DND-41 (cell line): ENCODE measurements around the gene SYCP2.

Experiments used
- ATAC-seq: fragments of 200-7000 bp; cut with Tn5 transposase; 3 replicates; pipeline ENCODE4 v1.9.1; 2021; ENCODE audit warnings: low read depth; ENCODE audit not compliant: insufficient read depth
- DNase-seq: peaks from one replicate; pipeline ENCODE4 v3.0.0-alpha.2; 2020
- H2AFZ ChIP-seq: 2 replicates; pipeline ENCODE4 v1.6.0; 2012; ENCODE audit warnings: low read depth, low read length
- H3K27ac ChIP-seq: 2 replicates; pipeline ENCODE4 v1.5.1; 2012; ENCODE audit warnings: low read length, inconsistent platforms
- H3K27me3 ChIP-seq: fragments of 200-600 bp; sonication (generic); 2 replicates; pipeline ENCODE4 v1.6.0; 2012; ENCODE audit warnings: low read length, mild to moderate bottlenecking, inconsistent platforms; ENCODE audit not compliant: insufficient read depth, poor library complexity
- H3K36me3 ChIP-seq: 2 replicates; pipeline ENCODE4 v1.5.1; 2012; ENCODE audit warnings: low read length, inconsistent platforms; ENCODE audit not compliant: insufficient read depth
- H3K4me1 ChIP-seq: 2 replicates; pipeline ENCODE4 v1.5.1; 2012; ENCODE audit warnings: mild to moderate bottlenecking, low read length; ENCODE audit not compliant: insufficient read depth
- H3K4me2 ChIP-seq: 2 replicates; pipeline ENCODE4 v1.6.0; 2012; ENCODE audit warnings: mild to moderate bottlenecking, moderate library complexity, low read length, inconsistent platforms; ENCODE audit not compliant: insufficient read depth
- H3K4me3 ChIP-seq, 2 experiments: fragments of 200-600 bp in 1 of 2; shearing (Covaris generic) in 1 of 2; 2 replicates each; pipeline ENCODE4 v1.5.1; 2012 to 2016; ENCODE audit warnings: inconsistent platforms in 2 of 2, low read length in 2 of 2, mild to moderate bottlenecking in 2 of 2, low read depth in 1 of 2, moderate library complexity in 1 of 2
- H3K79me2 ChIP-seq: 2 replicates; pipeline ENCODE4 v1.6.0; 2012; ENCODE audit warnings: low read length, inconsistent platforms; ENCODE audit not compliant: insufficient read depth
- H3K9ac ChIP-seq: 2 replicates; pipeline ENCODE4 v1.6.0; 2012; ENCODE audit warnings: low read depth, mild to moderate bottlenecking, inconsistent platforms, low read length, moderate library complexity
- H3K9me3 ChIP-seq: 2 replicates; pipeline ENCODE4 v1.5.1; 2012; ENCODE audit warnings: low read length, moderate library complexity, mild to moderate bottlenecking, inconsistent platforms; ENCODE audit not compliant: insufficient read depth, severe bottlenecking
- H4K20me1 ChIP-seq: 2 replicates; pipeline ENCODE4 v1.6.0; 2012; ENCODE audit warnings: low read length; ENCODE audit not compliant: insufficient read depth
- EZH2 ChIP-seq: IDR thresholded peaks from 3 replicates; pipeline ENCODE4 v1.6.1; 2012; ENCODE audit warnings: borderline replicate concordance, low read depth, mild to moderate bottlenecking, moderate library complexity, low read length, inconsistent platforms; ENCODE audit not compliant: severe bottlenecking
- TF ChIP-seq, protein P1 (sequence below): IDR thresholded peaks from 2 replicates; pipeline ENCODE4 v1.5.1; 2012; ENCODE audit warnings: borderline replicate concordance, low read length, moderate library complexity, mild to moderate bottlenecking; ENCODE audit not compliant: poor library complexity, severe bottlenecking; ENCODE audit errors: extremely low read depth

Gene SYCP2

DNA sequence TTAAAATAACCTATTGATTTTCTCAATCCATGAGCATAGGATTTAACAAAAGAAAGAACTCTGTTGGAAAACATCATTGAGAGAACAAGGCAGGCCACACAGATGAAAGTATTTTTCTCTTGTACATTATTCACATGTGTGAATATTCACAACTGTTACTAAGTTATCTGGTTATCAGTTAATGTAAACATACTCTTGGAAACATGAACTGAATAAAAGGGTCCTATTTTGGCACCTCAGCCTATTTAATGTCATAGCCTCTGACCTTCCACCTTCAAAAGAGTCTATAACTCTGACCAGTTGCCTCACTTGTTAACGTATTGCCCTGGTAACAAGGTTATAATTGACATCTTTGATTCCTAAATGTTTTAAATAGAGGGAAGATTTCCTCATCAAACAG, 8.1 kb downstream of the SYCP2 start:
- Histone ChIP-seq H3K4me1 (no peaks in the 10 kb centered on the region), H3K9ac (no peak overlapping the region), H3K9me3 (no peaks in the 10 kb centered on the region), H3K4me3 (no peak overlapping the region), H3K27me3 (peaks cover 44% of the 10 kb centered on the region), H3K27ac (no peak overlapping the region), H4K20me1 (no peaks in the 10 kb centered on the region), H3K36me3 (no peaks in the 10 kb centered on the region), H3K4me2 (no peak overlapping the region), H3K79me2 (no peaks in the 10 kb centered on the region), H2AFZ (no peak overlapping the region)
- TF ChIP-seq EZH2, result no peak
- TF ChIP-seq, protein P1, sequence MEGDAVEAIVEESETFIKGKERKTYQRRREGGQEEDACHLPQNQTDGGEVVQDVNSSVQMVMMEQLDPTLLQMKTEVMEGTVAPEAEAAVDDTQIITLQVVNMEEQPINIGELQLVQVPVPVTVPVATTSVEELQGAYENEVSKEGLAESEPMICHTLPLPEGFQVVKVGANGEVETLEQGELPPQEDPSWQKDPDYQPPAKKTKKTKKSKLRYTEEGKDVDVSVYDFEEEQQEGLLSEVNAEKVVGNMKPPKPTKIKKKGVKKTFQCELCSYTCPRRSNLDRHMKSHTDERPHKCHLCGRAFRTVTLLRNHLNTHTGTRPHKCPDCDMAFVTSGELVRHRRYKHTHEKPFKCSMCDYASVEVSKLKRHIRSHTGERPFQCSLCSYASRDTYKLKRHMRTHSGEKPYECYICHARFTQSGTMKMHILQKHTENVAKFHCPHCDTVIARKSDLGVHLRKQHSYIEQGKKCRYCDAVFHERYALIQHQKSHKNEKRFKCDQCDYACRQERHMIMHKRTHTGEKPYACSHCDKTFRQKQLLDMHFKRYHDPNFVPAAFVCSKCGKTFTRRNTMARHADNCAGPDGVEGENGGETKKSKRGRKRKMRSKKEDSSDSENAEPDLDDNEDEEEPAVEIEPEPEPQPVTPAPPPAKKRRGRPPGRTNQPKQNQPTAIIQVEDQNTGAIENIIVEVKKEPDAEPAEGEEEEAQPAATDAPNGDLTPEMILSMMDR, result no peak
- DNase-seq, result no peak
- ATAC-seq, result no peak

DNA sequence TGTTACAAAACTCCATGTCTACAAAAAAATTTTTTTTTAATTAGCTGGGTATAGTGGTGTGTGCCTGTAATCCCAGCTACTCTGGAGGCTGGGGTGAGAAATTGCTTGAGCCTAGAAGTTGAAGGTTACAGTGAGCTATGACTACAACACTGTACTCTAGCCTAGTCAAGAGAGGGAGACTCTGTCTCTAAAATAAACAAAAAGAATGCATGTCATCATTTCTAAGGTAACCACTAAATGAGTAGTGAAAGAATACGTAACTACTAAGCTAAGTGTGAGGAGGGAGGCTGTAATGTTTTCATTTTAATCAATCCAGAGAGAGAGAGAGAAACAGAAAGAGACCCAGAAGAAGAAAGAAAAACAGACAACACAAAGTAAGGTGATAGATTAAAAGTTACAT, 9.9 kb downstream of the SYCP2 start:
- Histone ChIP-seq H3K4me3 (no peak overlapping the region), H3K27ac (no peak overlapping the region), H3K9ac (no peak overlapping the region), H4K20me1 (no peaks in the 10 kb centered on the region), H3K36me3 (no peaks in the 10 kb centered on the region), H3K9me3 (no peaks in the 10 kb centered on the region), H3K27me3 (peaks cover 42% of the 10 kb centered on the region), H2AFZ (no peak overlapping the region), H3K4me2 (no peak overlapping the region), H3K4me1 (no peaks in the 10 kb centered on the region), H3K79me2 (no peaks in the 10 kb centered on the region)
- TF ChIP-seq, protein P1, result no peak
- no peak for TF ChIP-seq EZH2
- DNase-seq (no peak), ATAC-seq (no peak)

DNA sequence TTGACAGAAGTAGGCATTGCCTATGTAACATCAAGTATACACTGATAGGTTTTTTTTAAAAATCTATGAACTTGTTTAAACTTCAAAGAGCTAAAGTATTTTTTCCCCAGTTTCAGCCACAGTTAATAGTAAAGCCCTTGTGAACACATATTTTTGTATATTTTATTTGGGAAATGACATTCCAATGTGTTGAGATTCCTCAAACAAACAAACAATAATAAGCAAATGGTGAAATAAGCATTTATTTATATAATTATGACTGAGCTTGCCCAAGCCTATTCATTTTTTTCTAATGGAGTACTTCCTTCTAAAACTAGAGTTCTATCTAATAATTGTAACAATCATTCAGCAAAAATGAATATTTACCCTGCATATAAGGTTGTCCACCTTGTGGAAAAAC, 12.5 kb downstream of the SYCP2 start:
- H3K9me3 ChIP-seq, result no peaks in the 10 kb centered on the region
- H3K27ac ChIP-seq, result no peak overlapping the region
- H3K4me3 ChIP-seq, result no peak overlapping the region
- DNase-seq (no peak), ATAC-seq (no peak)
- H3K36me3 ChIP-seq, result no peaks in the 10 kb centered on the region
- TF ChIP-seq, protein P1, result no peak
- no peak for TF ChIP-seq EZH2
- H3K27me3 ChIP-seq, result peaks cover 38% of the 10 kb centered on the region
- no peak overlapping the region for H3K4me2 ChIP-seq
- no peaks in the 10 kb centered on the region for H3K79me2 ChIP-seq
- H3K9ac ChIP-seq, result no peak overlapping the region
- no peaks in the 10 kb centered on the region for H4K20me1 ChIP-seq
- no peaks in the 10 kb centered on the region for H3K4me1 ChIP-seq
- no peak overlapping the region for H2AFZ ChIP-seq

DNA sequence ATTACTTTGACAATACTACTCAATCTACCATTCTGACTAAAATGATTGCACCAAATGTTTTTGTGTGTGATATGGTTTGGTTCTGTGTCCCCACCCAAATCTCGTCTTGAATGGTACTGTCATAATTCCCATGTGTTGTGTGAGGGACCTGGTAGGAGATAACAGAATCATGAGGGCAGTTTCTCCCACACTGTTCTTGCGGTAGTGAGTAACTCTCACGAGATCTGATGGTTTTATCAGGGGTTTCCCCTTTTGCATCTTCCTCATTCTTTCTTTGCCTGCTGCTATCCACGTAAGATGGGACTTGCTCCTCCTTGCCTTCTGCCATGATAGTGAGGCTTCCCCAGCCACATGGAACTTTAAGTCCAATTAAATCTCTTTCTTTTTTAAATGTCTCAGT, 20.8 kb downstream of the SYCP2 start:
- DNase-seq (no peak), ATAC-seq (no peak)
- no peak overlapping the region for H3K4me3 ChIP-seq

More for the DNA sequence above, 20.8 kb downstream of the SYCP2 start:
- Histone ChIP-seq H3K79me2 (no peaks in the 10 kb centered on the region), H3K27me3 (peaks cover 33% of the 10 kb centered on the region), H3K36me3 (no peaks in the 10 kb centered on the region), H3K27ac (no peak overlapping the region), H3K4me2 (no peak overlapping the region), H3K4me1 (no peaks in the 10 kb centered on the region), H3K9ac (no peak overlapping the region), H3K9me3 (no peaks in the 10 kb centered on the region), H2AFZ (no peak overlapping the region), H4K20me1 (no peaks in the 10 kb centered on the region)
- TF ChIP-seq, protein P1, result no peak
- no peak for TF ChIP-seq EZH2
